Ascending aorta (tissue), 2 donors: Measurements from ENCODE around the gene MEA1. TPM values are rescaled to one million over a fixed set of nuclear protein-coding genes. Genes with fewer than 3 reads are reported as not detected.
A peak's percentile ranks its signal among the peaks of the same experiment; 100 is the strongest.

Experiments used
- DNase-seq, 2 donors: peaks; one replicate each; pipeline ENCODE4 v3.0.0-alpha.2; 2019; ENCODE audit warnings: low spot score in 2 of 2
- H3K27ac ChIP-seq, 2 donors: fragments of 200-600 bp; sonication (generic); one replicate each; pipeline ENCODE4 v1.5.1; 2016 to 2017; ENCODE audit warnings: mild to moderate bottlenecking in 1 of 2
- H3K27me3 ChIP-seq: fragments of 200-600 bp; sonication (generic); one replicate; pipeline ENCODE4 v1.5.1; 2017
- H3K36me3 ChIP-seq, 2 donors: fragments of 200-600 bp; sonication (generic); one replicate each; pipeline ENCODE4 v1.5.1; 2016
- H3K4me1 ChIP-seq, 2 donors: fragments of 200-600 bp; sonication (generic); one replicate each; pipeline ENCODE4 v1.5.1; 2016 to 2017; ENCODE audit warnings: mild to moderate bottlenecking in 1 of 2
- H3K4me3 ChIP-seq, 2 donors: fragments of 200-600 bp; sonication (generic); one replicate each; pipeline ENCODE4 v1.5.1; 2016 to 2017; ENCODE audit warnings: mild to moderate bottlenecking in 1 of 2
- H3K9me3 ChIP-seq, 2 donors: fragments of 200-600 bp; sonication (generic); one replicate each; pipeline ENCODE4 v1.5.1; 2016
- intact Hi-C: fragments of 100-400 bp; cut with DNase I; formaldehyde crosslinking; loops from one replicate; pipeline ENCODE4 v1.15.1; 2023
- total RNA-seq: library from RNA; depleted of rRNA; stranded (reverse); fragments of >200 nt; gene quantifications from one replicate; pipeline ENCODE4 v1.1.0, GENCODE V29; 2016
- TF ChIP-seq, protein P1 (sequence below), 3 experiments: fragments of 200-600 bp in 2 of 3; fragments of 450-650 bp in 1 of 3; sonication (generic) in 2 of 3; IDR thresholded peaks; one replicate each; pipeline ENCODE4 v1.5.1; 2016 to 2019; ENCODE audit warnings: antibody characterized with exemption in 3 of 3, mild to moderate bottlenecking in 1 of 3, moderate library complexity in 1 of 3

MEA1 gene
- total RNA-seq, 1 donor from 2014 or later = 61.1 TPM

DNA sequence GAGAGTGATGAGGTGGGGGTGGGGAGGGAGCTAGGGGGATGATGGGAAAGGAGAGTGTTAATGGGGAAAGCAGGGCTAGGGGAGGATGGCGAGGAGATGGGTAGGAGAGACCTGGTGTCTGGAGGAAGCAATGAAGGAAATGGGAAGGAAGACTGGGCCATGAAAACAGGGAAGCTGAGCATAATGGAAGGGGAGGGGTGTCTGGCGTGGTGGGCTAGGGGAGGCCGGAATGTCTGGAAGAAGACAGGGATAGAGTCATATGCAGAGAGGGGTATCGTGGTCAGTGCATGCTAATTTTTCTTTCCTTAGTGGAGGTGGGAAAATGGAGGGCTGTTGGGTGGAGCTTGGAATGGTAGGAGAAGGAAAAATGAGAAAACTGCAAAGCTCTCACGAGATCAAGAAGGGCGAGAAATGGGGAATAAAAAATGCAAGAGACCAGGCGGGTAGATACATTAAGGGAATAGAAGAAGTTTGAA is 726 bp upstream of the MEA1 start:
- H3K36me3 ChIP-seq = peaks cover 47 to 49% of the 10 kb centered on the region in 2 donors
- DNase-seq = no peak
- no peaks in the 10 kb centered on the region for H3K27me3 ChIP-seq
- peak overlapping the region; percentile 58 to 82 for H3K27ac ChIP-seq
- peaks cover 13 to 33% of the 10 kb centered on the region in 2 donors for H3K4me1 ChIP-seq
- intact Hi-C loops = loop anchor here (1.0 to 5.0 kb wide), 7 partner anchors 36 to 158 kb away; partner anchors contain the start of genes CNPY3, KLC4, MRPL2 and PEX6
- TF ChIP-seq, protein P1, sequence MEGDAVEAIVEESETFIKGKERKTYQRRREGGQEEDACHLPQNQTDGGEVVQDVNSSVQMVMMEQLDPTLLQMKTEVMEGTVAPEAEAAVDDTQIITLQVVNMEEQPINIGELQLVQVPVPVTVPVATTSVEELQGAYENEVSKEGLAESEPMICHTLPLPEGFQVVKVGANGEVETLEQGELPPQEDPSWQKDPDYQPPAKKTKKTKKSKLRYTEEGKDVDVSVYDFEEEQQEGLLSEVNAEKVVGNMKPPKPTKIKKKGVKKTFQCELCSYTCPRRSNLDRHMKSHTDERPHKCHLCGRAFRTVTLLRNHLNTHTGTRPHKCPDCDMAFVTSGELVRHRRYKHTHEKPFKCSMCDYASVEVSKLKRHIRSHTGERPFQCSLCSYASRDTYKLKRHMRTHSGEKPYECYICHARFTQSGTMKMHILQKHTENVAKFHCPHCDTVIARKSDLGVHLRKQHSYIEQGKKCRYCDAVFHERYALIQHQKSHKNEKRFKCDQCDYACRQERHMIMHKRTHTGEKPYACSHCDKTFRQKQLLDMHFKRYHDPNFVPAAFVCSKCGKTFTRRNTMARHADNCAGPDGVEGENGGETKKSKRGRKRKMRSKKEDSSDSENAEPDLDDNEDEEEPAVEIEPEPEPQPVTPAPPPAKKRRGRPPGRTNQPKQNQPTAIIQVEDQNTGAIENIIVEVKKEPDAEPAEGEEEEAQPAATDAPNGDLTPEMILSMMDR (IDR thresholded peaks at IDR 0.05) = no peak
- no peaks in the 10 kb centered on the region for H3K9me3 ChIP-seq
- H3K4me3 ChIP-seq = peak overlapping the region; percentile 76 to 81

DNA sequence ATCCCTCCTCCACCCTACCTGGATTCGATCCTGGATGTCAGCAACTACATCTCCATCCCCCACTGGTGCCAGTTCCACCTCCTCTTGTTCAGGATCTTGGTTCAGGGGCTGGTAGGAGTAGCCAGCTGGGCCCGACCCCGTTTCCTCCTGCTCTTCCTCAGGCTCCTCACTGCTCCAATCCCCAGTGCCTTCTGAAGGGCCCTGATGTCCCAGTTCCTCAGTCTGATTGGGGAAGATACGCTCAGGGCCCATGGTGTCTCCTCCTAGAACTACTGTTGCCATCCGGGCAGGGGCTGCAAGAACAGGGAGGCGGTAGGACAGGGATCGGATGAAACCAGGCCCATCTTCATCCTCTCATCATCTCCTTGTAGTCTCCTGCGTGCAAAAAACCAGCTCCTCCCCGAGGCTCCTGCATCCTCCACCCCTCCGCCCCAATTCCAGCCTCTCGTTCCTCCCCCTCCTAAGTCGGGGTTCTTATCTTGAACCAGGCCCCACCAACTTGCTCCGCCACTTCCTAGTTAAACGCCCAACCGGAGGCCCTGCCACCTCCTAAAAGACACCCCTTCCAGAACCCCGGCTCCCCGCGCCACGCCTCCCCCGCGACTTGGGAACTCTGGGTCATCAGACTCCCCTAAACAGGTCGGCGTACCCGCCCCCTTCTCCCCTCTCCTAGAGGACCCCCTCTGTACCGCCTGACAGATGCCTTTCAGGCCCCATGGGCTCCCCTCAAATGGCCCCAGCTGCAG is 476 bp downstream of the MEA1 start:
- no peak for DNase-seq
- Histone ChIP-seq H3K4me1 (peaks cover 13 to 33% of the 10 kb centered on the region in 2 donors), H3K27me3 (no peaks in the 10 kb centered on the region), H3K4me3 (peak overlapping the region; percentile 65 to 76), H3K27ac (peak overlapping the region; percentile 80 to 81), H3K9me3 (no peaks in the 10 kb centered on the region), H3K36me3 (peaks cover 44 to 48% of the 10 kb centered on the region in 2 donors)
- TF ChIP-seq, protein P1 (IDR thresholded peaks at IDR 0.05) = no peak
- intact Hi-C loops = loop anchor here (1.0 to 5.0 kb wide), 5 partner anchors 29 to 159 kb away; partner anchors contain the start of genes PPP2R5D and SRF

DNA sequence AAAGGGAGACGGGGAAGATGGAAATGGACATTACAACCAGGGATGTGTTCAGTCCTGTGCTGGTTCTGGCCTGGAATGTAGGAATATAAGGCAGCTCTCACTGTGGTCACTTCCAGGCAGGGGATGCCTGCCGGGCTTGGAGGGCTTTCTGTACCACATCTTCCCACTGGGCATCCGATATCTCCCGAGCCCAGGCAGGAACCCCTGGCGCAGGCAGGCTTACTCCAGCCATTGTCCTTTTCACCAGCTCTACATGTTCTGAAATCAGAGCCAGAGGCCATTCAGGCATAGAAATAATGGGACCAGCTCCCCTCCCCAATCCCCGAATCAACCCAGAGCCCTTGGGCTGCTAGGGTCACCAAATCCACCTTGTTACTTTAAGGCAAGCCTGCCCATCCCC is 1.4 kb downstream of the MEA1 start:
- intact Hi-C loops = loop anchor here (5.0 kb wide), 4 partner anchors 110 to 160 kb away; partner anchors contain the start of gene SRF
- no peak for DNase-seq
- H3K36me3 ChIP-seq = peaks cover 44 to 46% of the 10 kb centered on the region in 2 donors
- TF ChIP-seq, protein P1 (IDR thresholded peaks at IDR 0.05) = no peak
- peaks cover 13 to 33% of the 10 kb centered on the region in 2 donors for H3K4me1 ChIP-seq
- H3K4me3 ChIP-seq = peak overlapping the region in 1 of 2 donors; percentile 76
- H3K27ac ChIP-seq = peak overlapping the region in 1 of 2 donors; percentile 80
- H3K9me3 ChIP-seq = no peaks in the 10 kb centered on the region
- H3K27me3 ChIP-seq = no peaks in the 10 kb centered on the region

DNA sequence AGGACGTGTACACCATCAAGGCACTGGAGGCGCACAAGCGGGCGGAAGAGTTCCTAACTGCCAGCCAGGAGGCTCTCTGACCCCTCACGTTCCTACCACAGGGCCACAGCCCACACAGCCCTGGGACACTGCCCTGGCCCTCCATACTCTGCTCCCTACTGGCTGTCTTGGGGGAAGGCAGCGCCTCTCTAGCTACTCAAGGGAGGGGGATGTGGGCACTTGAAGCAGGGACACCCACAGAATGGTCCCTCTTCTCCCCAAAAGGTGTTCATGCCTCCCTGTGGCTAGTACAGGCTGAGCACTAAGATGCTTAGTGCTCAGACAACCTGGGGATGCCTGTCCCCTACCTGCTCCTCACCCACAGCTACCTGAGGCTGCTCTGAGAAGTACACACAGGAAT is 2.5 kb downstream of the MEA1 start:
- Histone ChIP-seq H3K4me3 (no peak overlapping the region), H3K36me3 (peaks cover 51 to 53% of the 10 kb centered on the region in 2 donors), H3K27ac (no peak overlapping the region), H3K27me3 (no peaks in the 10 kb centered on the region), H3K9me3 (no peaks in the 10 kb centered on the region), H3K4me1 (peaks cover 4 to 24% of the 10 kb centered on the region in 2 donors)
- intact Hi-C loops = loop anchor here (5.0 kb wide), 4 partner anchors 109 to 161 kb away; partner anchors contain the start of gene SRF
- TF ChIP-seq, protein P1 (IDR thresholded peaks at IDR 0.05) = no peak
- DNase-seq = no peak

DNA sequence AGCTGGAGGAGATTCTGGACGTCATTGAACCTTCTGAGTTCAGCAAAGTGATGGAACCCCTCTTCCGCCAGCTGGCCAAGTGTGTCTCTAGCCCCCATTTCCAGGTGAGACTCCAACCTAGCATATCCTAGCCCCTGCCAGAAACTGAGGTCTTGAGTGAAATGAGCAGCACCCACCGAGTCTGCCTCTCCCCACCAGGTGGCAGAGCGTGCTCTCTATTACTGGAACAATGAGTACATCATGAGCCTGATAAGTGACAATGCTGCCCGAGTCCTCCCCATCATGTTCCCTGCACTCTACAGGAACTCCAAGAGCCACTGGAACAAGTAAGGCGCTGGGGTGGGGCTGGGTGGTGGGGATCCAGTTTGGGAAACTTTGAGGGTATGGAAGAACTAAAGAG is 4.6 kb downstream of the MEA1 start:
- no peak overlapping the region for H3K27ac ChIP-seq
- DNase-seq = no peak
- H3K4me1 ChIP-seq = peaks cover 0 to 9% of the 10 kb centered on the region in 2 donors
- TF ChIP-seq, protein P1 (IDR thresholded peaks at IDR 0.05) = peak in 2 of 3 experiments; percentile 10 to 32
- H3K36me3 ChIP-seq = peaks cover 51 to 57% of the 10 kb centered on the region in 2 donors
- H3K27me3 ChIP-seq = no peaks in the 10 kb centered on the region
- intact Hi-C loops = no loop called here
- H3K9me3 ChIP-seq = no peaks in the 10 kb centered on the region
- H3K4me3 ChIP-seq = no peak overlapping the region
